A204.1 (cell line): ENCODE results near the gene KLRC2.
"Not testable (repeated sequence)": the region's sequence is repeated elsewhere in the genome, so short reads cannot be mapped to it uniquely, and the experiment has no call there.

Source experiments
- FAIRE-seq: peaks from 2 replicates; lab custom pipeline; 2012; peaks lifted over from hg19 to GRCh38; lab: Jason Lieb, UNC

KLRC2 gene

DNA sequence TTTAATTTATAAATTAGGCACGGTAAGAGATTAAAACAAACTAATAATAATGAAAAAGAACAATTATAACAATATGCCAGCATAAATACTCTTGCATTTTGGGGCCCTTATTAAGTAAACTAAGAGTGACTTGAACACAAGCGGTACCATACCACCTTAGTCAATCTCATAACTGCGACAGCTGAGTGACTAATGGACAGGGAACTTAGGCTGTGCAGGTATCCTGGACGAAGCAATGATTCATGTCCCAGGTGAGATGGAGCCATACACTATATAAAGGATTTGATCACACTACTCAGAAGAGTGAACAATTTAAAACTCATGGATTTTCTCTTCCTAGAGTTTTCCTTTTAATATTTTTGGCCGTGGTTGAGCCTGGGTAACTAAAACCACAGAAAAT lies 30.5 kb downstream of the KLRC2 start:
- no peak for FAIRE-seq

DNA sequence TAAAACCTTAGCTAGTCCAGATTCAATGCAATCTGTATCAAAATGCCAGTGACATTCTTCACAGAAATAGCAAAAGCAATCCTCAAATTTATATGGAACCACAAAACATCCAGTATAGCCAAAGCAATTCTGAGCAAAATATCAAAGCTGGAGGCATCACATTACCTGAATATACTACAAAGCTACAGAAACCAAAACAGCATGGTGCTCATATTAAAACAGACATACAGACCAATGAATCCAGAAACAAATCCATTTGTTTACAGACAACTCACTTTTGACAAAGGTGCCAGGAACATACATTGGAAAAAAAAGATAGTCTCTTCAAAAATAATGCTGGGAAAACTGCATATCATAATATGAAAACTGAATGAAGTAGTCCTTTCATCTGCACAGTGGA lies 31.0 kb downstream of the KLRC2 start:
- no peak for FAIRE-seq

DNA sequence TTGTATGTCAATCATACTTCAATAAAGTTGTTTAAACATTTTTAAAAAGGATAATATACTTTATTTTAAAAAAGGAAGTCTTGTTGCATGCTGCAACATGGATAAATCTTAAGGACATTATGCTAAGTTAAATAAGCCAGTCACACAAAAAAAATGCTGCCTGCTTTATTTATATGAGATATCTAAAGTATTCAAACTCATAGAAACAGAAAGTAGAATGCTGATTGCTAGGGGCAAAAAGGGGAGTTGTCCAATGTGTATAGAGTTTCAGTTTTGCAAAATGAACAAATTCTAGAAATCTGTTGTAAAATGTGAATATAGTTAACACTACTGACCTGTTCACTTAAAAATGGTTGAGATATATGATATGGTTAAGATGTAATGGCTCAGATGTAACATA lies 35.0 kb downstream of the KLRC2 start:
- FAIRE-seq, result no peak

DNA sequence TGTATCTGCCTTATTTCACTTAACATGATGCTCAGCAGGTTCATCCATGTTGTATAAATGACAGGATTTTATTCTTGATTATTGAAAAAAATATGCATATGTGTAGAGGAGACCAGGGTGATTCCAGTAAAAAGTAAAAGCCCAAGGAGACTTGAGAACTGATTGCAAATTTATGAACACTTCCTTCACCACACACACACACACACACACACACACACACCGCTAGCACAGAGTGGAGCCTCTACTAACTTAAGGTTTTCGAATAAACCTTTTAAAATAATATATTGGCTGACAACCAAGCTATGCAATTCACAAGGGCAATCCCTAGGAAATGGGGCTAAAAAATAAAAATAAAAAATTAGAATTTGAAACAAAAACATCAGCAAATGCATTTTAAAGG lies 37.6 kb downstream of the KLRC2 start:
- no peak for FAIRE-seq

DNA sequence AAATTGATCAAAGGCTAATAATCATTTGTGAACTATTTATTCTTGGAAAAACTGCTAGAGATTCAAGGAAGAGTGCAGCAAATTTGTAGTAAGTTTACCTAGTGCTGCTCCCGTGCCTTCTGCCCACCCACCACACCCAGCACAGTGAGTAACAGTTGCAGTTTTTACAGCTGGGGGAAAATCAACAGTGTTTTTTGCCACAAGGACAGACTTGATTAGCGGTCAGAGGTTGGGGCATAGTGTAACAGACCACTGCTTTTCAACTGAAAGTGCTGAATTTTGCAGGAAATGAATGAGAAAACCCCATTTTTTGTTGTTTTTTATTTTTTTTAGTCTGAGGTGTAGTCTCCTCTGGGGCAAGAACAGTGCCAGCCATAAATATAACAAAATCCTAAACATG lies 38.5 kb downstream of the KLRC2 start:
- FAIRE-seq, result no peak

DNA sequence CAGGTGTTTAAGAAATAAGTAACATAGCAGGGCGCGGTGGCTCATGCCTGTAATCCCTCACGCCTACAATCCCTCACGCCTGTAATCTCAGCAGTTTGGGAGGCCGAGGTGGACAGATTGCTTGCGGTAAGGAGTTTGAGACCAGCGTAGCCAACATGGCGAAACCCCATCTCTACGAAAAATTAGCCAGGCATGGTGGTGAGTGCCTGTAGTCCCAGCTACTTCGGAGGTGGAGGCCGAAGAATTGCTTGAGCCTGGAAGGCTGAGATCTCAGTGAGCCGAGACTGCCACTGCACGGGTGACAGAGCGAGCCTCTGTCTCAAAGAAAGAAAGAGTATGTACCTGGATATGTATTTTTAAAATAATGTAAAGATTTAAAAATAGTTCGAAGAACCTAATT lies 39.6 kb downstream of the KLRC2 start:
- not testable (repeated sequence) for FAIRE-seq

DNA sequence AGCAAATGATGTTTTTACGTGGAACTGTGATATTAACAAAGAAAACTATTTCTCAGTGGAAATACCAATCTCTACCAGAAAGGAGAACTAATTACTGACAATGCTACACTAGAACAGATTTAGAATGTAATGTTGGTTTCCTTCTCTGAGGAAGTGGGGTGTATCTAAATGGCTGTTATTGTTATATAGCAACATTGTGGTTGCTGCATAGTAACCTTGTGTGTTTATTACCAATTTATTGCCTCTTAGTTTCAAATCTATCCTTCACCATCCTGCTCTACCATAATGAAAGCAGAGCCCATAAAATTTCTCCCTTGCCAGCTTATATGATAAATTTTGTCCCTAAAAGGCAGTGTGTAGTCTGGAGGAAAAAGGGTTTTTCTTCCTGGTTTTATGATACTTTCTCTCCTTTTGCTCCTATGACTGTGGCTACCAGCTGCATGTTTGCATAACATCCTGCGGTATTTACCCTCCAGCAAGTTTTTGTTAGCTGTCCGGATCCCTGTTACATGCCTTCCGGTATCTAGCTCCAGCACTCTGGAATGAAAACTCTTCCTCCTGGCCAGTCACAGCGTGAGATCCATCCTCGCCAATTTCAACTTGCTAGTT lies 40.3 kb downstream of the KLRC2 start:
- no peak for FAIRE-seq

DNA sequence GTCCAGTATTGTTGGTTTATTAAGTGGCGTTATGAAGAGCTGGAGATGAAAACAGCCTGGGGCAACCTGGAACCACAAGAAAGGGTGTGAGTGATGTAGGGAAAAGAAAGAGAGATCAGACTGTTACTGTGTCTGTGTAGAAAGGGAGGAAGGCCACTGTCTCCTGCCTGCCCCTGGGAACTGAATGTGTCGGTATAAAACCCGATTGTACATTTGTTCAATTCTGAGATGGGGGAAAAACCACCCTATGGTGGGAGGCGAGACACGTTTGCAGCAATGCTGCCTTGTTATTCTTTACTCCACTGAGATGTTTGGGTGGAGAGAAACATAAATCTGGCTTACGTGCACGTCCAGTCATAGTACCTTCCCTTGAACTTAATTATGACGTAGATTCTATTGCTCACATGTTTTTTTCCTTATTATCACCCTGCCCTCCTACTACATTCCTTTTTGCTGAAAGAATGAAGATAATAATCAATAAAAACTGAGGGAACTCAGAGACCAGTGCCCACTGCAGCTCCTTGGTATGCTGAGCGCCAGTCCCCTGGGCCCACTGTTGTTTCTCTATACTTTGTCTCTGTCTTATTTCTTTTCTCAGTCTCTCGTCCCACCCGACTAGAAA lies 41.2 kb downstream of the KLRC2 start:
- FAIRE-seq, result not testable (repeated sequence)

DNA sequence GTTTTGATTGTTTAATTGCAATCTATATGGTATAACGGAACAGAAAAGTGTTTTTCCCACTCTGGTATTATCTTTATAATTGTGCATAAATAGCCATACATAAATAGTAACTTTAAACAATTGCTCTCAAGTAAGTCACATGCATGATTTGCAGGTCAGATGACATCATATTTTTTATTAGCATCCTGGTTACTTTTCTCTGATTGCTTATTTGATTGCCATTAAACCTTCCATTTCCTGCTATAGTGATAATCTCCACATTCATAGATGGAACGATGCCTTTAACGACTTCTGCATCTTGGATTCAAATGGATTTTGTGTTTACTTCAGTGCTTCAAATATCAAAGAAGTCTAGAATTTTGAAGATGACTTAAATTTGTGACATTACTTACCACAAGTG lies 42.5 kb downstream of the KLRC2 start:
- no peak for FAIRE-seq

DNA sequence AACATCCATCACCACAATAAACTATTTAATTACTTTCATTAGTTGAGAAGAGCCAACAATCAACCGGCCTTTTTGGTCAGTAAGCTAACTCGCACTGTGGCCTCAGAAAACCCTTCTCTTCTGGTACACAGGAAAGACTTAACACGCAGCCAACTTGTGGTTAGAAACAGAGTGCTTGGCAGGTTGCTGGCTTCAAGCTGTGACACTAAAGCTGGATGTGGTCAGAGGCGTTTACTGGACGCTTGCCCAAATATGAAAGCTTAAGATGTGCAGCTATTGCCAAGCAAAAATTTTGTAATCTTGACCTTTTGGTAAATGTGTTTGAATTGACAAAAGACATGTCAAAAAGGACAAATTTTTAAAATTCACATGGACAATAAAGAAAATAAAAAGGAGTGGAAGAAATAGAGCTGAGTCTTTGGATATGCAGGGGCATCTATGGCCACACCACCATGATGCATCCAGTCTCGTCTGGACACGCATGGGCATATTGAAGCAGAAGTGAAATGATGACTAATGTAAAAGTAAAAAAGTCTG lies 43.3 kb downstream of the KLRC2 start:
- no peak for FAIRE-seq

DNA sequence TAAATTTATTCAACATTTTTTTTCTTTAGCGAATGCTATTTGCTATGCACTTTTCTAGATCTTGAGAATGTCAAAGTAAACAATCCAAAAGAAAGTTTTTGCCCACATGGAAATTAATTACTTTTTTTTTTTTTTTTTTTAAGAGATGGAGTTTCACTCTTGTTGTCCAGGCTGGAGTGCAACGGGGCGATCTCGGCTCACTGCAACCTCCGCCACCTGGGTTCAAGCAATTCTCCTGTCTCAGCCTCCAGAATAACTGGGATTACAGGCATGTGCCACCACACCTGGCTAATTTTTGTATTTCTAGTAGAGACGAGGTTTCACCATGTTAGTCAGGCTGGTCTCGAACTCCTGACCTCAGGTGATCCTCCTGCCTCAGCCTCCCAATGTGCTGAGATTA lies 44.8 kb downstream of the KLRC2 start:
- FAIRE-seq, result not testable (repeated sequence)

DNA sequence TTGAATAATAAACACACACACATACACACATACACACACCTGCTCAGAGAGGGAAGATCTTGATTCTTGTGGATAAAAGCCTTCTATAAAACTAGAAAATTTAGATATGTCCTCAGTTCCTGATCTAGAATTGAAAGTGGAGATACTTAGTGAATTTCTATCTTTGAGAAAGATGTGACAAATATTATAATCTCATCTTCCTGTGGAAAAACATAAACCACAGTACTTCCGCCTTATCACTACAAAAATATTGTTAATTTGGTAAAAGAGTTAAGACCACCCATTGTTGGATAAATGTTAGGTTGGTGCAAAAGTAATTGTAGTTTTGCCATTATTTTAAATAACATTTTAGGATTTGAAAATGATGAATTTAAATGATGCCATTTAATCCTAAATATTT lies 45.9 kb downstream of the KLRC2 start, which contains the start of gene KLRK1:
Gene KLRK1 (minus strand): TSS at position 138 of the 400 bp plus-strand sequence. CDS start 1,231 bp downstream, outside the sequence.
- FAIRE-seq, result peak; percentile 27

DNA sequence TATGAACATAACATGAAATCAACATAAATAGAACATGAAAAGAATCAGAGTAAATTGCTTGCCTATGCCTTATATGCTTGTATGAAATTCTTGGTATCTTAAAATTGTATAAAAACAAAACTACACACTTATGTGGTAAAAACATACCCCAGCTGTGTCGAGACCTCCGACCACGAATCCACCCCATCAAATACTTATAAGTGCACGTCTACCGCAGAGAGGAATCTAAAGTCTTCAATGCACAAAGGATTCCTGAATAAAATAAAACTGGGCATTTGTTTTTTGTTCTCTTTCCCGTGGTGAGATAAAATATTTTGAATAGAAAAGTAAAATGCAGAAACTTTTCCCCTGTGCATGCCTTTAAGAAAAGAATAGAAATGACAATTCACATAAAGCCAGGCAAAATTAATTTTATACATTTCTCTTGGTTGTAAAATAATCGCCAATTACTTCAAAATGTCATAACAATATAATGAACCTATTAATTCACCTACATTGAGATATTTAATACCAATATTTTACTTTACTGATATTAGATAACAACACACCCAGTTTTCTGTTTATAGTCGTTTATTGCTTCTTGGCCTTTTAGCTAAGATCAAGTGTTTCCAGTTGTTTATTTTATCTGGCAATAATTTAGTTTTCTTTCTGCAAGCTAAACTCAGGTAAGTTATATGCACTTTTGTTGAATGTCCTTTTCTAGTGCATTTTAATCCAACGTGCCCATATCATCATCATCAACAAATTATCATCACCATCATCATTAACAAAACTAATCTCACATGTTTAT lies 47.0 kb downstream of the KLRC2 start:
- FAIRE-seq, result no peak

DNA sequence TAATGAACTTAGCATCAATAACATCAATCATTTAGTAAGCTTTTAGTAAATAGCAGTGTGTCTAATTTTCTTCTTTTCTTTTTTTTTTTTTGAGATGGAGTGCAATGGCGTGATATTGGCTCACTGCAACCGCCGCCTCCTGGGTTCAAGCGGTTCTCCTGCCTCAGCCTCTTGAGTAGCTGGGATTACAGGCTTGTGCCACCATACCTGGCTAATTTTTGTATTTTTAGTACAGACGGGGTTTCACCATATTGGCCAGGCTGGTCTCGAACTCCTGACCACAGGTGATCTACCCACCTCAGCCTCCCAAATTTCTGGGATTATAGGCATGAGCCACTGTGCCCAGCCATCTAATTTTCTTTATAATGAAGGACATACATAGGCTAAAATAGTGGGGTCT lies 48.3 kb downstream of the KLRC2 start:
- FAIRE-seq, result not testable (repeated sequence)

DNA sequence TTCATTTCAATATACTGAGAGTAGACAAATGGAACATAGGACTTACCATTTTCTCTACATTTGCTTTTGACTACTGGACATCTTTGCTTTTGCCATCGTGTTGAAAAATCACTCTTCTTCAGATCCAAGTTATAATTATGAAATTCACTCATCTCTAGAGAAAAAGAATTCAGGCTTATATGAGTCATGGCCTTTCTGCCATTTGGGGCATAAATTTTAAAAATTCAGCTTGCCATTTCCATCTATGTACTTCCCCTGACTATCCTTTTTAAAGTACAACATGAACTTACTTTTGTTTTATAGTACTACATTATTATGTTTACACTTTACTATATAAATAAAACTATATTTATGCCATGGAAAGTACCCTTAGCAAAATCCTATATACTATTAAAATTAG lies 49.0 kb downstream of the KLRC2 start:
- FAIRE-seq, result no peak

DNA sequence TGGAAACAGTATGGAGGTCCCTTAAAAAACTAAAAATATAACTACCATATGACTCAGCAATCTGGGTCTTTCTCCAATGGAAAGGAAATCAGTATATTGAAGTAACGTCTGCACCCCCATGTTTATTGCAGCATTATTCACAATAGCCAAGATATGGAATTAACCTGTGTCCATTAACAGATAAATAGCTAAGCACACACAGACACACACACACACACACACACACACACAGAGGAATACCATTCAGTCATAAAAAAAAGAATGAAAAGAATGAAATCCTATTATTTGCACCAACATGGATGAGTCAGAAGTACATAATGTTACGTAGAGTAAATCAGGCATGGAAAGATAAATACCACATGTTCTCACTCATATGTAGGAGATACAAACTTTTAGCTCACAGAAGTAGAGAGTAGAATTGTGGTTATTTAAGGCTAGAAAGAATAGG lies 50.6 kb downstream of the KLRC2 start:
- FAIRE-seq, result no peak

DNA sequence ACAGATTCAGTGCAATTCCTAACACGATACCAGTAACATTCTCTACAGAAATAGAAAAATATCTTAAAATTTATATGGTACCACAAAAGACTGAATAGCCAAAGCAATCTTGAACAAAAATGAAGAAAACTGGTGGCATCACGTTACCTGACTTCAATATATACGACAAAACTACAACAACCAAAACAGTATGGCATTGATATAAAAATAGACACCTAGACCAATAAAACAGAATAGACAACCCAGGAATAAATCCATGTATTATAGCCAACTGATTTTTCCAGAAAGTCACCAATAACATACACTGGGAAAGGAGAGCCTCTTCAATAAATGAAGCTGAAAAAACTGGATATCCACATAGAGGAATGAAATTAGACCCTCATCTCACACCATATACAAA lies 51.6 kb downstream of the KLRC2 start:
- FAIRE-seq, result peak; percentile 6

DNA sequence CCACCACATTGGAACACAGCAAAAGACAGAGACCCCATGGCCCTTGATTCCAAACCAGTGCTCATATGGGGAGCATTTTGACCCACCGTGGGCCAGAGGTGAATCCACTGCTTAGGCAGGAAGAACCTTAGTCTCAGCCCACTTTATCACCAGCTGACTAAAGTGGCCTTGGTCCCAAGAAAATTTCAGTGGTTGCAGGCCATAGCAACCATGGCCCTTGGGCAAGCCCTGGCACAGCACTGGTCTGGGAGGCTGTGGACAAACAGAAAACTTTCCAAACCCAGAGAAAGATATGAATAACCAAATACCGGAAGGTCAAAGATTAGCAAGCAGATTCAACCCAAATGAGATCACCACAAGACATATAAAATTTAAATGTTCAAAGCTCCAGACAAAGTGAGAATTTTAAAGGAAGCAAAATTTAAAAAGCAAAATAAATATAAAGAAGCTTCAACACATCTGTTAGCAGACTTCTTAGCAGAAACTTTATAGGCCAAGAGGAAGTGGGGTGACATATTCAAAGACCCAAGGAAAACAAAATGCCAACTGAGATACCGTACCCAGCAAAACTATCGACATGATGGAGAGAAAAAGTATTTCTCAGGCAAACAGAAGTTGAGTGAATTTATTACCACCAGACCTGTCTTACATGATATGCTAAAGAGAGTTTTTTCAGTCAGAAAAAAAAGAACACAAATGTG lies 53.7 kb downstream of the KLRC2 start:
- FAIRE-seq, result no peak
